GM18517 (cell line): ENCODE measurements around the gene PGA5.

Experiments
- ATAC-seq: cut with Tn5 transposase; IDR thresholded peaks from one replicate; pipeline ENCODE4 v1.9.1; 2021; ENCODE audit warnings: mild to moderate bottlenecking, moderate library complexity; ENCODE audit not compliant: unreplicated experiment

PGA5 gene

DNA sequence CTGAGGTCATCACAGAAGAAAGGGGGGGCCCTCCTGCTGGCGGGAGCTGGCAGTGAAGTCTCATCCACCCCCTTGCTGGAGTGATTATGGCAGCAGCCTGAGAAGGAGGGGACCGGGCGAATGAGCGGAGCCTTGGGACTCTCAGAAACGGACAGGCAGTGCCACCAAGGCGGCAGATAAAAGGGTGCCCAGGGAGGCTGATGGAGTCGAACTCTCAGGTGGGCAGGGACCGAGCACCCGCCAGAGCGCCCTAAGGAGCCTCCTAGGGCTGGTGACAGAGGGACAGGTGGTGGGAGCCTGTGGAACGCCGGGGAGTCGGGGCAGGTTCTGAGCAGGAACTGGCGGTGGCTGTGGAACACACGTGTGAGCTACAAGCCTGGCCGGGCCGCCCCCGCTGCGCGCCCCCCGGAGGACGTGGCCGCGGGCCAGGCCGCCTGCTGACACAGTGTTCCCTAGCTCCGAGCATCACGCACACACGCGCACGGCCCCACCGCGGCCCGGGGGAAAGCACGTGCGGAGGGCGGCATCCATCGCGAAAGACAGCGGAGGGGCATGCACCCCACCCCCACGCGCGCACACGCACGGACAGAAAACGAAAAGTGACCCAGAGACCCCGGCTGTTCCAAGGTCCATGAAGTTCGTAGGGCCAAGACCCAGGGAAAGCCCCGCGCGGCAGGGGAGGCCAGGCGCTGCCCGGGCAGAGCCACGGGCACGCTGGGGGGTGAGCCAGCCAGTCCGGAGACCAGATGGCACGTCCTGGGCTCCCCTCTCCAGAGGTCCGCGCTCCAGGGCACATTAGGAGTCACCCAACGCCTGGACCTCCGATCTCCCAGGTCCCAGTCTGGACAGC lies 53.1 kb downstream of the PGA5 start:
- peak; percentile 37 for ATAC-seq

DNA sequence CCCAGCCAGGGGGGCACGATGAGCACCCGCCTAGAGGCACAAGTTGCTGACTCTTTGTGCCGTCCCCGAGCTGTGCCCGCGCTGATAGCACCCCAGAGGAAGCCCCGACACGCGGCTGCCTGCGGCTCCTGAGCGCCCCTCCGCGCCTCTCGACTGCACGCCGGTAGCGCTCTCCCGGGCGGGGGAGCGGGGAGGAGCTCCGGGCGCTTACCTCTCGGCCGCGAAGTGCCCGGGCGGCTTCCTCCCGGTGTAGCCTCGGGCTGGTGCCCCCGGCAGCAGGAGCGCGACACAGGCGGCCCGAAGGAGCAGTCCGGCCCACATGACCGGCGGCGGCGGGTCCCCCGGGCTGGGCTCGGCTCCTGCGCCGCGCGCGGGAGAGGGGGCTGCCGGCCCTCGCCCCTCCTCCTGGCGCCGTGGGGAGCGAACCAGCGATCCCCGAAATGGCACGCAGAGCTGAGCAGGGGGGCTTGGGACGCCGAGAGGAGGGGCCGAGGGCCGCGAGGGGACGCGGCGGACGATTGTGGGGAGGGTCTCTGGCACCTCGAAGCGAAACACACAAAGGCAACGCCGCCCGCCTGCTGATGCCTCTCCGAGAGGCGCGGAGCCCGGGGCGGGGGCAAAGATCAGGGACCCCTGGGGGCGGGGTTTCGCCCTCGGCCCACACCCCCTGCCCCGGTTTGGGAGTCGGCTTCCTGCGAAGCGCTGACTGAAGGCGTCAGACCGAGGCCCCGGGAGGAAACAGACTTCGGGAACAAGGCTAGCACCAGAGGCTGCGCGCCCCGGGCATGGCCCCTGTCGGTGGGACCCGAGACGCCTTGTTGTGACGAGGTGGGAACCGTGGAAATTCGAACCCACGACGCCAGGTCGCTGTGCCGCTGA lies 54.0 kb downstream of the PGA5 start, which contains the start of gene VWCE:
Gene VWCE, minus strand, starts transcription at position 600 of the 879 bp plus-strand sequence. Its CDS starts 279 bp downstream, at position 321.
- ATAC-seq, result peak; percentile 60

DNA sequence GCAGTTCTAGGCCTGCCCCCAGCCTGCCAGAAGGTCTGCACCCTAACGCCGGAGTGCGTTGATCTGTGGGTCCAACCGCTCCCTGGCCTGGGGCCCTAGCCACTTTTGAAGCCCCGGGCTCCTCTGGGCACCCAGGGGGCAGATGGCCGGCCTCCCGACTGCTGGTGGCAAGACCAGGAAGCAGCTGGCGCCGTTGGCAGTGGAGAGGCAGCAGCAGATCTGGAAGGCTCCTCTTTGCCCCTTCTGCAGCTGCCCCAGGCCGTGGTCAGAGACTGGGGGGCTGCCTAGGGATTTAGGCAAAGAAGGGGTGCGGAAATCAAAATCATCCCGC lies 54.6 kb downstream of the PGA5 start:
- no peak for ATAC-seq

- ATAC-seq, result no peak
These were observed 56.4 kb downstream of the PGA5 start for GRCh38 chr11:61297341-61297740.

DNA sequence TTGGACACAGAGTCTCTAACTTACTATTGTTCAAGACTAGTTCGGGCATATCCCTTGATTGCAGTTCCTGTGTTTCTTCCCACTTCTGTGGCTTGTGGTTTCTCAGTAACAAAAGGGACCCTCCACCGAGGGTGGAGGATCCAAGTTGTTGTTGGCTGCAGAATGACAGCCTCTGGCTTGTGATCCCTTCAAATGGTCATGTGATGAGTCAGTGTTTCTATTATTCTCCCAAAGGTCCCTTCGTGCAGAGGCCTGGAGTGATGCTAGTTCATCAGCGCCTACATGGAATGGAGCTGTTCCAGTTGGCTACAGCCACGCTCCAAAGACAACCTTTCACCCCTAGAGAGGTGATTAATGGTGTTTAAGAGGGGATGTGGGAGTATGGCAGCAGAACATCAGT lies 56.8 kb downstream of the PGA5 start:
- ATAC-seq, result no peak

DNA sequence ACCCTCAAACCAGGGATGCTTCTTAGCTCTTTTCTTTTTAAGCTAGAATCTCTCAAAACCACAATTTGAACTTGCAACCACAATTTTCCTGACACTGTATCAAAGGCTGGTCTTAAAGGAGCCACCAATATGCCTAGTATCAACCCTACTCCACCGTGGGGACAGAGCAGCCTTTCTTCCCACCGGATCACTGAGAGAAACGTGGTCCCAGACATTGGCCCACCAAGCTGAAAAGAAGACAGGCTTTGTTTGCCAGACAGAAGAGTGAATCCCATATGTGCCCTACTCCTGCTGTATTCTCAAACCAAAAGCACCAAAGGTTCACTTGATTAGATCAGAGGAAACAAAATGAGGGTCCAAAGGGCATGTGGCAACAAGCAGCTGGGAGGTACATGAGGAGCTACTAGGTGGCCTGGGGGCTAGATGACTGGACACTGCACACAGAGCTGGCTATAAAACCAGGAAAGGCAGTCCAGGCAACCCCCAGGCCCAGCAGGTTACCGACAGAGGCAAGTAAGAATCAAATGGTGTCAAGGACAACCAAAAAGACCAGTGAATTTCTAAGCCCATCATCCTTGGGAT lies 57.8 kb downstream of the PGA5 start:
- ATAC-seq, result no peak
